ENCODE results near the gene TBX2.
A peak's percentile ranks its signal among the peaks of the same experiment; 100 is the strongest.

TBX2 gene

DNA sequence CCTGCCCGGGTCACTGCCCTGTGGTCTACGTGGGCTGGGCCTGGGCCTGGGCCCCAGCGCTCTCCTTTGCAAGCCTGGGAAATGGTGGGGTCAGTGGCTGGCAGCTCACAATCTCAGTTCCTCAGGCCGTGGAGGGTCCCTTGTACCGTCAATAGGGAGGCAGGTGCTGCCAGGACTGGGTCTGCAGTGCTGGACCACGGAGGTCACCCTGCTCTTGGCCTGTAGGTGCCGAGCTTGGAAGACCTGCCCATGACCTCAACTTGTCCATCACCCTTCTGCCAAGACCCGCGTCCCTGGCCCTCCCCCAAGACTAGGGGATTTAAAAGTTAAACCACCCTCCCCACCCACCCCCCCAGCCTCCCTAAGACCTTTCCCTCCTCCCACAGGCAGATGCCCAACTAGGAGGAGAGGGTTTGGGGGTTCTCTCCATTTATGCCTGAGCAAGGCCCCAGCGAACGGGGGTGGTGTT lies 2.5 kb downstream of the TBX2 start:
- DNase-seq (ENCODE audit: low read depth), result no peak

- no peak for DNase-seq (ENCODE audit: low read depth)
Measured at GRCh38 chr17:61402978-61403800, 3.5 kb downstream of the TBX2 start.

DNA sequence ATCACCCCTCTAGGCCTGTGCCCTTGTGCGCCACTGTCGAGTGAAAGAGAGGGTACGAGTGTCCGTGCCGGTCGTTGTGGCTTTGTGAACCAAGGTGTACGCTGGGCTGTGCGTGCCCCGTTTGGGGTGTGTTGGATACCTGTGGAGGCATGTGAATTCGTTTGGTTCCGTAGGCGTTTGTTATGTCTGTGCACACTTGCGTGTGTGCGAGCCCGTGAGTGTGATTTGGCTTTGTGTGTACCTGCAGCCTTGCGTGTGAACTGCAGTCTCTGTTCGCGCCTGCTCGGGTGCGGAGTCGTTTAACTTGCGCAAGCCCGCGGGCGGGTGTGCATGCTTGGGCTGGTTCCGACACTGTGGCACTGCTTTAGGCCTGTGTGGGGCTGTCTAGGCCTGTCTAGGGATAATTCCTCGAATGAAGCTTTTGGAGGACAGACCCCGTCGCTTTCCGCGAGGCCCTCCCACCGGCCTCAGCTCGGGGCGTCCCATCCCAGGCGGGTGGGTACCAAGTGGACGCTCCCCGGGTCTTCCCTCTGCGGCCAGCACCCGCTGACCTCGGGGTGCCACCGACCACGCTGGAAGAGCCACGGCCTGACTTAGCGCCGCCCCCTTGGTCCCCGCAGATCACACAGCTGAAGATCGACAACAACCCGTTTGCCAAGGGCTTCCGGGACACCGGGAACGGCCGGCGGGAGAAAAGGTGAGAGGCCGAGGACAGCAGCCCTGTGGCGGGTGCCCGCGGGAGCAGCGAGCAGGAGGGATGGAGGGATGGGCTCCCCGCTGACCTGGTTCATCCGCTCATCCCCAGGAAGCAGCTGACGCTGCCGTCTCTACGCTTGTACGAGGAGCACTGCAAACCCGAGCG lies 4.4 kb downstream of the TBX2 start:
- no peak for DNase-seq (ENCODE audit: low read depth)

DNA sequence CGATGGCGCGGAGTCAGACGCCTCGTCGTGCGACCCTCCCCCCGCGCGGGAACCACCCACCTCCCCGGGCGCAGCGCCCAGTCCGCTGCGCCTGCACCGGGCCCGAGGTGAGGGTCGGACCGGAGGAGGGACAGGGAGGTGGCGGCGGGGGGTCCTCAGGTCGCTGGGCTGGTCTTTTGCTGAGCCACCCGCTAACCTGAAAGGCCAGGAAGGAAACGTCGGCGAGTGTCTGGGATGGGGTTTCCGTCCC lies 4.9 kb downstream of the TBX2 start:
- no peak for DNase-seq (ENCODE audit: low read depth)

- no peak for DNase-seq (ENCODE audit: low read depth)
Measured at GRCh38 chr17:61404913-61405685, 5.5 kb downstream of the TBX2 start.

DNA sequence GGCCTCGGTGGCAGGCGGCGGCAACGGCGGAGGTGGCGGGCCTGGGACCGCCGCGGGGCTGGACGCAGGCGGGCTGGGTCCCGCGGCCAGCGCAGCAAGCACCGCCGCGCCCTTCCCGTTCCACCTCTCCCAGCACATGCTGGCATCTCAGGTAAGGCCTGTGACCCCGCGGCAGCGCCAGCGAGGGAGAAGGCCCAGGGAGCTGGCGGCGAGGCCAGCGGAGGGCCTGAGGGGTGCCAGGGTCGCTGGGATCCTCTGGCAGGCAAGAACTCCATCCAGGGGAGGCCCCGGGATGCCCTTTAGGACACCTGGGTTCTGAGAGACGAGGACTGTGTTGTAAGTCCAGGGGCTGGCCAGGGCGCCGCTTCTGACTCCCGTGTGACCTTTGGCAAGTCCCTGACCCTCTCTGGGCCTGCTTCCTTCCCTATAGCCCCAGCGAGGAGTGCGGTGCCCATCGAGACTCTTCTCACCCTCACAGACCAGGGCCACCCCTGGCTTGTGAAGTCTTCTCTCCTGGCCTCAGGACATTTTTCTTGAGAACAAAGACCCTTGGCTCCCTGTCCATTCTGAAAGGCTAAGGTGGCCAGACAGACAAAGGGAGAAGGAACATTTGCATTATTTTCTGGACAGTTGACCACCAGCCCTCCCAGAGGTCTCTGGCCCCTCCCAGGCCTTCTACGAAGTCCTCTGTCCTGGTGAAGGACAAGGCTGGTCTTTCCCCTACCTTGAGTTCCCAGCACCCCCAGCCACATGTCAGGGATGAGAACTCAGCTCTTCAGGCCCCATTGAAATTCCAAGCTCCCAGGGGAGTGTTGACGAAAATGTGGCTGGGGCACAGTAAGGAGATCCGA lies 6.3 kb downstream of the TBX2 start:
- DNase-seq (ENCODE audit: low read depth), result no peak

DNA sequence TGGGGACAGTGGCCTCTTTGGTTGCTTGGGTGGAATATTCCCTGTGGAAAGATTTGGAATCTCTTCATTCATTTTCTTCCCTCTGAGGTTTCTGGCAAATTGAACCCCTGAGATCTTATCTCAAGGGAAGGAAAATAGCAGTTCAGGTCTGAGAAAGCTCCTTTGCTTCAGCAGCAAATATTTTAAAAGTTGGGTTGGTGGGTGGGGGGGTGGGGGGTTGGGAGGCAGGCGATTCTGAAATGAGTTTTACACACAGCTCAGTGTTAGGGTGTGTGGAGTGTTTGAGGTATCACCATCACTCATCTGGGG lies 6.8 kb downstream of the TBX2 start:
- no peak for DNase-seq (ENCODE audit: low read depth)

DNA sequence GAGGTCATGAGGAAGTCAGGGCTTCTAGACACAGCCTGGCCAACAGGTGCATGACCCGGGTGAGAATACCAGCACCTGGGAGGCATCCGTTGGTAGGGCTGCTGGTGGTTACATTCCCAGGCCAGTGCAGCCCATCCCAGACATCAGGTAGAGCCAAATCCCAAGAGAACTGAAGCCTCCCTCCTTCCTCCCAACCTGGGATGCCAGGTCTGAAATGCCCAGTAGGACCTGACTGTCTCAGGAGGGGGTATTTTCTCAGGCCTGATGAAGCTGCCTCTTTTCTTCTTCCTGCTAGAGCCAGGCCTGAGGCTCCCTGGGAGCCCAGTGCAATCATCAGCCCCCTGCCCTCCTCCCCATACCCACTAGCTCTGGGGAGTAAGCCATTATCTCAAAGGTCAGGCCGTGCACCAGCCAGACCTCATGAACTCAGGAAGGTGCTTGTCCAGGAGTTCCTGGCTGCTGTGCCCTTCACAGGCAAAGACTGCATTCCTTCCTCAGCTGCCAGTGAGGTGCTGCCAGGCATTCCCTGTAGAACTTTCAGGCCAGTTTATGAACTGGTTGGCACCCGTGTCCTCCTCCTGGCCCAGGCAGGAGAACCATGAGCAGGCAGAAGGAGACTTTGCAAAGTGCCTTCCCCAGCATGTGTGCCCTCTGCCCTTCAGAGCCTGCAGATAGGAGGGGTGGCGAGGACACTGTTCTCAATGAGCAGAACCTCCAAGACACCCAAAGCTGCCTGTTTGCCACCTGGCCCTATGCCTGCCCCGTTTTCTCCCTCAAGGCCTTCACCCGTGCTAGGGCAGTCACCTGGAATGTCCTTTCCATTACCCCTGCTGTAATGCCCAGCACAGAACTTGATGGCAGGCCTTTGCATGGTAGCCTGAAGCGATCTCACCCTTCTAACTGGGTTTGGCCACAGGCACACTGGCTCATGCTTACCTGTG lies 7.6 kb downstream of the TBX2 start:
- no peak for DNase-seq (ENCODE audit: low read depth)

GRCh38 chr17:61408151-61409041 lies 8.8 kb downstream of the TBX2 start:
- no peak for DNase-seq (ENCODE audit: low read depth)

DNA sequence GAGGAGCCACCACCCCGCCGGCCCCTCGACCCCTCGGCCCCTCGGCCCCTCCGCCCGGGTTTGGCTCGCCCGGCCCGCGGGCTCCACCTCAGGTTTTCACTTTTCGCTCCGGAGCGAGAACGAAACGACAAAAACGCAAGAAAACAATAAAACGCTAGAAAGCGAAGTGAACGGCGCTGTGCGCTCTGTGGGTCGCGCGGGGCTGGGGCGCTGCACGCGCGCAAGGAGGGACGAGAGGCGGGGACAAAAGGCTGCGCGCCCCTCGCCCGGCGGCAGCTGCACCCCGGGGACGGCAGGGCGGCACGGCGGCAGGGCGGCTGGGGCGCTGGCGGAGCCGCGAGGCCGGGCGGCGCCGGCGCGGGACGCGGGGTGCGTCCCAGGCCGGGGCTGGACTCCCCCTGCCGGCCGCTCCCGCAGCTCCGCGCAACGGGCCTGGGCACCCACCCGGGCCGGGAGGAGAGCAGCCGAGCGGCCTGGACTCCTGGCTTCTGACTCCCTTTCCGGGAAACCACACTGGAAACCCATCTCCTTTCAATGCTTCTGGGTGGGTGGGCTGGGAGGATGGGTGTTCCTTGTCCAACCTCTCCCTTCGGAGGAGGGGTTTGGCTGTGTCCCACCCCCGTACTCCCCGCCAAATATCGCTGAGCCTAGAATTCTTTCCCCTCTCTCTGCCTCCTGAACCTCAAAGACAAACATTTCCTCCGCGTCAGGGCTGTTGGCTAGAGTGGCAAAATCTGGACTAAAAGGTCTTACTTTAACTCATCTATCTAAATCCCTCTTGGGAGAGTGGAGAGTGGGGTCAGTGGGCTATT lies 9.9 kb downstream of the TBX2 start:
- no peak for DNase-seq (ENCODE audit: low read depth)

- DNase-seq (ENCODE audit: low read depth), result peak; percentile 61
Measured at GRCh38 chr17:61410141-61411010, 10.7 kb downstream of the TBX2 start.

- DNase-seq (ENCODE audit: low read depth), result no peak
Measured at GRCh38 chr17:61411011-61411260, 11.3 kb downstream of the TBX2 start.

DNA sequence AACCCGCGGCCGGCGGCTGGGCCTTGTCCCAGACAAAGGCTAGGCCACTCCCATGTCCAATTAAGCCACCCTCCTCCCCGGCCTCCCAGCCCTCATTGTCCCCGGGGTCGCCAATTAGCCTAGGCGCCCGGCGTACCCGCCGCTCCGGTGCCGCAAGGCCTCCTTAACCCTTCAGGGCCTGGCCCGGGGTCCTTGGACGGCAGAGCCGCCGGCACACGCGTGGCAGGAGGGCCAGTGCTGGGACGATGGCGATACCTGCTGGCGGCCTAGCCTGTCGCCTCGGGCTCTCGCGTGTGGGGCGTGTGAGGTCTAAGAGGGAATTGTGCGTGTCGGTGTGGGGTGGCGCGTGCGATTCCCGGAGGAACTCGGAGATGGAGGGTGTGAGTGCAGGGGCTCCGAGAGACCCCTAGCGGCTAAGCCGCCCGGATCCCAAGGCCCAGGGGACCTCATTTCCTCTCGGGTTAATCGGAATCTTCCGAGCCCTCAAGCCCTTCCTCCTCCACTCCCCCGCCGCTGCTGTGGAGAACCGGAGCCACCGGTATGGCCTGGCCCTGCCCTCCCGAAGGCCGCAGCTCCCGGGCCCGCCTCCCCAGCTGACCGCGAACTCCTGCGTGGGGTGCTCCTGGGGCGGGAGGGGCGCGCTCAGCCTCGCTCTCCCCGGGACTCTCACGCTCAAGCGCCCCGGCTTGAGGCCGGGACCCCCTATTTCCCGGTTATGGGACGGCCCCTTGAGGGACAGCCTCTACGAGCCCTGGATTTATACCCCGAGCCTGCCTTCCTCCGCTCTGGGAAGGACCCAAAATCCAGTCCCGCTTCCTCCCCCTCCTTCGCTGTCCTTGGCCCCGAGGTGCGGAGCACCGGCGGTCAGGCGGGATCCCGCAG lies 11.9 kb downstream of the TBX2 start:
- DNase-seq (ENCODE audit: low read depth), result no peak

GRCh38 chr17:61412143-61412859 lies 12.7 kb downstream of the TBX2 start:
- DNase-seq (ENCODE audit: low read depth), result peak; percentile 60

- no peak for DNase-seq (ENCODE audit: low read depth)
Measured at GRCh38 chr17:61412860-61413660, 13.4 kb downstream of the TBX2 start.

All from stimulated activated CD8-positive, alpha-beta memory T cell treated with anti-CD3 and anti-CD28 coated beads, Interleukin-4, amount 100 ng/mL, for 24 hours (primary cell).